MM.1S (cell line): Measurements from ENCODE around the gene CSE1L.
"Not testable (repeated sequence)": the region's sequence is repeated elsewhere in the genome, so short reads cannot be mapped to it uniquely, and the experiment has no call there.

ENCODE experiments used
- DNase-seq: peaks from one replicate; pipeline ENCODE4 v3.0.0-alpha.2; 2015
- H2AFZ ChIP-seq: fragments of 300-600 bp; sonication (generic); 2 replicates; pipeline ENCODE4 v1.6.0; 2016; ENCODE audit warnings: antibody characterized with exemption, low read length
- H3F3A ChIP-seq: fragments of 300-600 bp; sonication (generic); 2 replicates; pipeline ENCODE4 v1.6.1; 2016; ENCODE audit warnings: mild to moderate bottlenecking, antibody characterized with exemption, low read length, moderate library complexity, mixed read lengths; ENCODE audit not compliant: insufficient read depth
- H3K27ac ChIP-seq: fragments of 300-600 bp; sonication (generic); 2 replicates; pipeline ENCODE4 v1.5.1; 2016; ENCODE audit warnings: mild to moderate bottlenecking, low read length
- H3K27me3 ChIP-seq: fragments of 300-600 bp; sonication (generic); replicated peaks from 2 replicates; pipeline ENCODE4 v1.6.0; 2016; ENCODE audit warnings: low read length; ENCODE audit not compliant: insufficient read depth
- H3K36me3 ChIP-seq: fragments of 300-600 bp; sonication (generic); replicated peaks from 2 replicates; pipeline ENCODE4 v1.6.1; 2016; ENCODE audit warnings: mild to moderate bottlenecking, low read length, mixed read lengths; ENCODE audit not compliant: insufficient read depth
- H3K4me1 ChIP-seq: fragments of 300-600 bp; sonication (generic); 2 replicates; pipeline ENCODE4 v1.6.1; 2016; ENCODE audit warnings: low read length, mixed read lengths
- H3K4me2 ChIP-seq: fragments of 300-600 bp; sonication (generic); 2 replicates; pipeline ENCODE4 v1.6.0; 2016; ENCODE audit warnings: low read depth, low read length
- H3K4me3 ChIP-seq: fragments of 300-600 bp; sonication (generic); 2 replicates; pipeline ENCODE4 v1.5.1; 2016; ENCODE audit warnings: low read length, mixed read lengths
- H3K79me2 ChIP-seq: fragments of 300-600 bp; sonication (generic); 2 replicates; pipeline ENCODE4 v1.6.1; 2016; ENCODE audit warnings: mixed run types, low read length, mixed read lengths
- H3K9ac ChIP-seq: fragments of 300-600 bp; sonication (generic); 2 replicates; pipeline ENCODE4 v1.6.1; 2016; ENCODE audit warnings: low read length, mixed read lengths
- H3K9me2 ChIP-seq: fragments of 300-600 bp; sonication (generic); replicated peaks from 2 replicates; pipeline ENCODE4 v1.6.1; 2016; ENCODE audit warnings: mild to moderate bottlenecking, low read length, mixed read lengths; ENCODE audit not compliant: insufficient read depth
- H3K9me3 ChIP-seq: fragments of 300-600 bp; sonication (generic); replicated peaks from 2 replicates; pipeline ENCODE4 v1.6.1; 2016; ENCODE audit warnings: mild to moderate bottlenecking, low read length, mixed read lengths; ENCODE audit not compliant: insufficient read depth
- H4K20me1 ChIP-seq: fragments of 300-600 bp; sonication (generic); 2 replicates; pipeline ENCODE4 v1.6.1; 2016; ENCODE audit warnings: mild to moderate bottlenecking, low read length, moderate library complexity, mixed read lengths; ENCODE audit not compliant: insufficient read depth
- EZH2 ChIP-seq: fragments of 300-600 bp; sonication (generic); optimal IDR thresholded peaks from 2 replicates; pipeline ENCODE3; 2017; ENCODE audit warnings: low read depth, mild to moderate bottlenecking, antibody characterized with exemption, low read length, mixed read lengths
- EZH2phosphoT487 ChIP-seq: fragments of 300-600 bp; sonication (generic); IDR thresholded peaks from 2 replicates; pipeline ENCODE4 v1.6.1; 2018; ENCODE audit warnings: antibody characterized with exemption, low read length
- TF ChIP-seq, protein P1 (sequence below): fragments of 300-600 bp; sonication (generic); IDR thresholded peaks from 2 replicates; pipeline ENCODE4 v1.5.1; 2016; ENCODE audit warnings: antibody characterized with exemption, low read length, mixed read lengths

CSE1L gene

DNA sequence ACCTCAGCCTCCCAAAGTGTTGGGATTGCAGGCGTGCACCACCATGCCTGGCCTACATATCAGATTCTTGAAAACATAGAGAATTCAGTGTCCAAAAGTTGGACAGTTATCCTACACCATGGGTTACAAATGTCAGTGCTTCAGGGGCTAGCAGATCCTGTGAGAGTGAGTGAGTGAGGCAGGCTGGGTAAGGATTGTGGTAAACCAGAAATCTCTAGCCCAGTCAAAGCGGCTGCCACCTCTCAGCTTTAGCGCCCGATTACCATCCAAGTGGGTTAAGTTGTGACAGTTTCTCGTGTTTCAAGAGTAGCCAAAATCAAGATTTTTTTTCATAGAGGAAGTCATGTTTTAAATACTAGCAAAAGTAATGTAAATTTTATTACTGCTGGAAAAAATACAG is 21.9 kb upstream of the CSE1L start:
- Histone ChIP-seq H3K9me3 (no peaks in the 10 kb centered on the region), H3K4me3 (no peak overlapping the region), H3K27me3 (no peaks in the 10 kb centered on the region), H3K36me3 (peaks cover 13% of the 10 kb centered on the region; the same call in 1 of the 2 replicates), H2AFZ (no peak overlapping the region), H3K9ac (no peak overlapping the region), H3K9me2 (no peaks in the 10 kb centered on the region), H3F3A (no peaks in the 10 kb centered on the region), H3K4me2 (no peak overlapping the region), H3K27ac (no peak overlapping the region), H3K79me2 (no peaks in the 10 kb centered on the region), H4K20me1 (no peaks in the 10 kb centered on the region), H3K4me1 (no peaks in the 10 kb centered on the region)
- no peak for DNase-seq
- TF ChIP-seq EZH2 (no peak), EZH2phosphoT487 (no peak)
- TF ChIP-seq, protein P1, sequence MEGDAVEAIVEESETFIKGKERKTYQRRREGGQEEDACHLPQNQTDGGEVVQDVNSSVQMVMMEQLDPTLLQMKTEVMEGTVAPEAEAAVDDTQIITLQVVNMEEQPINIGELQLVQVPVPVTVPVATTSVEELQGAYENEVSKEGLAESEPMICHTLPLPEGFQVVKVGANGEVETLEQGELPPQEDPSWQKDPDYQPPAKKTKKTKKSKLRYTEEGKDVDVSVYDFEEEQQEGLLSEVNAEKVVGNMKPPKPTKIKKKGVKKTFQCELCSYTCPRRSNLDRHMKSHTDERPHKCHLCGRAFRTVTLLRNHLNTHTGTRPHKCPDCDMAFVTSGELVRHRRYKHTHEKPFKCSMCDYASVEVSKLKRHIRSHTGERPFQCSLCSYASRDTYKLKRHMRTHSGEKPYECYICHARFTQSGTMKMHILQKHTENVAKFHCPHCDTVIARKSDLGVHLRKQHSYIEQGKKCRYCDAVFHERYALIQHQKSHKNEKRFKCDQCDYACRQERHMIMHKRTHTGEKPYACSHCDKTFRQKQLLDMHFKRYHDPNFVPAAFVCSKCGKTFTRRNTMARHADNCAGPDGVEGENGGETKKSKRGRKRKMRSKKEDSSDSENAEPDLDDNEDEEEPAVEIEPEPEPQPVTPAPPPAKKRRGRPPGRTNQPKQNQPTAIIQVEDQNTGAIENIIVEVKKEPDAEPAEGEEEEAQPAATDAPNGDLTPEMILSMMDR: no peak

DNA sequence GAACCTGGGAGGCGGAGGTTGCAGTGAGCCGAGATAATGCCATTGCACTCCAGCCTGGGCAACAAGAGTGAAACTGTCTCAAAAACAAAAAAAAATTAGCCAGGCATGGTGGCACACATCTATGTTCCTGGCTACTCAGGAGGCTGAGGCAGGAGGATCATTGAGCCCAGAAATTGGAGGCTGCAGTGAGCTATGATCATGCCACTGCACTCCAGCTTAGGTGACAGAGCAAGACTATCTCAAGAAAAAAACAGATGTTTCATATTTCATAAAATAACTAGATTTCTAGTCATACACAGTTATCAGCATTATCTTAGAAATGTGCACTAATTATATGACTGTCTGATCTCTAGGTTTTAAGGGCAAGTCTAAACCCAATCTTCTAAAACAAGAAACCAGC is 17.9 kb upstream of the CSE1L start:
- H3K27me3 ChIP-seq, H3K4me2 ChIP-seq, H3K9ac ChIP-seq, H4K20me1 ChIP-seq, H3K9me3 ChIP-seq, H3K4me1 ChIP-seq, H3F3A ChIP-seq, H3K79me2 ChIP-seq, H3K4me3 ChIP-seq, DNase-seq, H3K27ac ChIP-seq, H2AFZ ChIP-seq, H3K9me2 ChIP-seq: not testable (repeated sequence)
- H3K36me3 ChIP-seq: peaks cover 10% of the 10 kb centered on the region; the same call in 1 of the 2 replicates

DNA sequence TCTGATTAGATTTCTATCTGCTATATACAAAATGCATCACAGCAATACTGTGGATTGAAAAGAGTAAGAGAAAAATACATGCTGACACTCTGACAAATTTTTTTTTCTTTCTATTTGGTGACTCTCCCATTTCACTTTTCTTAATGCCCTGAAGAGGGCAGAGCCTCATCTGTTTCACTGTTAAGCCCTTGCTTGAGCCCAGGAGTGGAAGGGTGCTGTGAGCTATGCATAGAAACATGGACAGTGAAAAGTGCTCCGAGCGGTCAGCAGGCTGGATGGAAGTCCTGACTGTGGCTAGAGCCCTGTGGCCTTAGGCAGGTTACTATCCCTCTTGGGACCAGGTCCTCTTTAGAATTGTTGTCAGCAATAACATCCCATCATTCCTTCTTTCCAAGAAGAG is 17.4 kb upstream of the CSE1L start:
- no peaks in the 10 kb centered on the region for H3K9me3 ChIP-seq

DNA sequence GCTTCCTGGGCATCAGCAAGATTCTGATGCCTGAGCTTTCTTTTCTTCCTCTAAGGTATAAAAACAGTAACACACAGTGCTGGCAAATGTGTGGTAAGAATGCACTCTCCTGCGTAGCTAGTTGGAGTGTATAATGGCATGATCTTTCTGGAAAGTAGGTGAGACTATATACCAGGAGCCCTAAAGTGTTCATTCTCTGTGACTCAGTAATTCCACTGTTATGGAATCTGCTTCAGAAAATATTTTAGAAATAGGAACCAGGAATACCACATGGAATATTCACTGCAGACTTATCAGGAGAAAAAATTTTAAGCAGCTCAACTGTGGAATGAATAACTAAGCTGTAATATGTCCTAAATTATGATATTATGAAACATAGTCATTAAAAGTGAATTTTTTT is 16.9 kb upstream of the CSE1L start:
- no peak for DNase-seq
- no peak overlapping the region for H3K27ac ChIP-seq
- H3K79me2 ChIP-seq: no peaks in the 10 kb centered on the region
- no peaks in the 10 kb centered on the region for H3K27me3 ChIP-seq
- H2AFZ ChIP-seq: no peak overlapping the region
- no peaks in the 10 kb centered on the region for H4K20me1 ChIP-seq
- H3K4me1 ChIP-seq: no peaks in the 10 kb centered on the region
- no peak overlapping the region for H3K4me2 ChIP-seq
- H3F3A ChIP-seq: no peaks in the 10 kb centered on the region
- H3K9me2 ChIP-seq: no peaks in the 10 kb centered on the region
- H3K4me3 ChIP-seq: no peak overlapping the region
- H3K9ac ChIP-seq: no peak overlapping the region
- peaks cover 10% of the 10 kb centered on the region; the same call in 1 of the 2 replicates for H3K36me3 ChIP-seq
- no peaks in the 10 kb centered on the region for H3K9me3 ChIP-seq
- TF ChIP-seq EZH2 (no peak), EZH2phosphoT487 (no peak)
- TF ChIP-seq, protein P1: no peak

More for the DNA sequence above, 17.4 kb upstream of the CSE1L start:
- H4K20me1 ChIP-seq: no peaks in the 10 kb centered on the region
- H3K4me1 ChIP-seq: no peaks in the 10 kb centered on the region
- H3F3A ChIP-seq: no peaks in the 10 kb centered on the region
- no peak overlapping the region for H2AFZ ChIP-seq
- DNase-seq: no peak
- peaks cover 10% of the 10 kb centered on the region; the same call in 1 of the 2 replicates for H3K36me3 ChIP-seq
- no peak overlapping the region for H3K9ac ChIP-seq
- H3K4me3 ChIP-seq: no peak overlapping the region
- TF ChIP-seq EZH2phosphoT487: no peak
- TF ChIP-seq EZH2: no peak
- TF ChIP-seq, protein P1: peak; percentile 15
- no peaks in the 10 kb centered on the region for H3K79me2 ChIP-seq
- no peaks in the 10 kb centered on the region for H3K27me3 ChIP-seq
- H3K27ac ChIP-seq: no peak overlapping the region
- H3K9me2 ChIP-seq: no peaks in the 10 kb centered on the region
- no peak overlapping the region for H3K4me2 ChIP-seq
